GM18858 (cell line): ENCODE results near the gene BCAS1.

Source experiments
- ATAC-seq: cut with Tn5 transposase; IDR thresholded peaks from one replicate; pipeline ENCODE4 v1.9.1; 2021; ENCODE audit not compliant: unreplicated experiment

Gene BCAS1

DNA sequence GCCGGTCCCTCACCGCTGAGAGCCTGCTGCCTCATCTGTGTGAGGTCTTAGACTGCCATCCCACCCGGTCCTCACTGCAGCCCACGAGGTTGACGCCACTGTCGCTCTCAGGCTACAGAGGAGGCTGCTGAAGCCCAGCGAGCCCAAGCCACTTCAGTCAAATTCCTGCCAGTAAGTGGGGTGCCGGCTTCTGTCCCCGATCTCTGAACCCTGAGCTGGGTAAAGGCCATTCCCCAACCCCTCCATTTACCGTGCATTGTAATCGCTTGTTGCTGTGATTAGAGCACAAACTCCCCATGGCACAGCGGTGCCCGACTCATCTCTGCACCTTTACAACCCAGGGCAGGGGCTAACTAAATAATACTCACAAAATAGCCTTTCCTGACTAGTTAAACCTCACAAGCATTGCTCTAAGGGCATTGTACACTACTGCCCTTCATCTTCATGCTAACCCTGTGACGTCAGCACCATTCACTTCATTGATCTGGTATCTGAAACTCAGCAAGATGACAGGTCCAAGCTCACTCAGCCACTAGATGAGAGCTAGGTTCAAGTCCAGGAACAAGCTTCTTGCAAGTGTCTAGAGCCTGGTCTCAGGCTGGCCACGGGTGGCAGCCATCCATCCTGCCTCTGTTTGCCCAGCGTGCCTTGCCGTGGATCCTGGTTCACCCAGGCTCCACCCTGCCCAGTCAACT lies 122.7 kb downstream of the BCAS1 start:
- ATAC-seq = no peak

DNA sequence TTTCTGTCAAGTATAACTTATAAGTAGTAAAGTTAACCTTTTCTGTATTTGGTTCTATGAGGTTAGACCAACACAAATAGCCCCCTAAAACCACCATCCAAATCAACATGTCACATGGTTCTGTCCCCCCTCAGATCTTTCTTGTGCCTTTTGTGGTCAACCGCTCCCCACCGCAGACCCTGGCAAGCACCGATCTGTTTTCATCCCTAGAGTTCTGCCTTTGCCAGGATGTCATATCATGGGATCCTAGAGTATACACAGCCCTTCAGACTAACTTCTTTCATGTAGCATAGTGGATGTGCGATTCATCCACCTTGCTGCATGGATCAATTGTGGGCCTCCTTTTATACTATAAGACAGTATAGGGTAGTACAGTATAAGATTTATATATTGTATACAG lies 124.3 kb downstream of the BCAS1 start:
- ATAC-seq = no peak

DNA sequence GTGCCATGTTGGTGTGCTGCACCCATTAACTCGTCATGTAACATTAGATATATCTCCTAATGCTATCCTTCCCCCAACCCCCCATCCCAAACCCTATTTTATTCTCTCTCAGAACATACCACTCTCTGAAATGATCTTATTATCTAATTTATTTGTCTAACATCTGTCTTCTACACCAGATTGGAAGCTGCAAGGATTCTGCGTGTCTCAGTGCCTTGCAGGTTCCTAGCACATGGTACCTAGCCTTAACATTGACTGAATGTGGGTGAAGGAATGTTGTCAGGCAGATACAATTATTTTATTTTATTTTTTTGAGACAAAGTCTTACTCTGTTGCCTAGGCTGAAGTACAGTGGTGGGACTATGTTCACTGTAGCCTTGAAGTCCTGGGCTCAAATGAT lies 124.9 kb downstream of the BCAS1 start:
- no peak for ATAC-seq

DNA sequence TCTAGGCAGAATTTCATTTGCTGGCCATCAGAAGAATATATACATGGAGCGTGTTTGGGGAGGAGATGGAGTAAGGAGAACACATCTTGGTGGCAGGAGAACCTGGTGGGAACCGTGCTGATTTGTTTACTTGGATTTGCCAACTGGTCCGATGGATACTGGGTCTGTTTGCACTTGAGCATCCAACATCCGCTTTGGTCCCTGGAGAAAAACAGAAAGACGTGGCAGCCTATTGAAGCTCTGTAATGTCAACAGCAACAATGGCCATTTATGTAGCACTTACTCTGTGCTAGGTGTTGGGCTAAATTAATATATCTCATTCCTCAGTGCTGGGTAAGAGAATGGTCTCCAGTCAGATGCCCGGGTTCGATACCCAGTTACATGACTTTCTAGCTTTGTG lies 125.6 kb downstream of the BCAS1 start:
- ATAC-seq = no peak

DNA sequence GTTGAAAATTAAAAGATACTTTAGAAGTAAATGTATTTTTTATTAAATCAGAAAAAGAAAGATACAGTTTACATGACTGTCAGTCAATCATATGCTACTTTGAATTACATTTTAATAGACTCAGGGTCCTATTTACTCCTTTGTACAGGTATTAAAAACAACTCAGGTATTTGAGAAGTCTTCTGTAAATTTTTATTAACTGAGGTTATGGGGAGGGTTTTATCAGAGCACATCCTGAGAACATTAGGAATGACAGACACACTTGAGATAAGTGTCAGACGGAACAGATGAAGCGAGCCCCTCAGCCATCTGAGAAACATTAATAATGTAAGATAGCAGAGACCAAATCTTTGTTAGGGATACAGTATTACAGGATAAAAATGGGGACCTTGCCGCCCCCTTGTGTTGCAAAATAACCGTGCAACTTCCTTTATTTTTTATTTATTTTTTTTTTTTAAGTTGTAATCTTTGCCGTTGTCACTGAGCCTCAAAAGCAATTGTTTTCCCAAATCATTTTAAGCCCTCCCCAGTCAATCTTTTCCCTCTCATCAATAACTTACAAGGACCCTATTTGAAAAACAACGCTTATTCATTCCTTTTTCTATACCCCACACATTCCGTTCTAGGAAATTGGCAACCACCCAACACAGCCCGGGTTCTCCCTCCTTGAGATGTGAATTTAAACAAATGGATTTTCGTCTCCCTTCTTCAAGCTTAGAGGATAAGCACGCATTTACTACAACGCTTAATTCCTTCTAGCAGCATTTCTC lies 126.7 kb downstream of the BCAS1 start:
- no peak for ATAC-seq

DNA sequence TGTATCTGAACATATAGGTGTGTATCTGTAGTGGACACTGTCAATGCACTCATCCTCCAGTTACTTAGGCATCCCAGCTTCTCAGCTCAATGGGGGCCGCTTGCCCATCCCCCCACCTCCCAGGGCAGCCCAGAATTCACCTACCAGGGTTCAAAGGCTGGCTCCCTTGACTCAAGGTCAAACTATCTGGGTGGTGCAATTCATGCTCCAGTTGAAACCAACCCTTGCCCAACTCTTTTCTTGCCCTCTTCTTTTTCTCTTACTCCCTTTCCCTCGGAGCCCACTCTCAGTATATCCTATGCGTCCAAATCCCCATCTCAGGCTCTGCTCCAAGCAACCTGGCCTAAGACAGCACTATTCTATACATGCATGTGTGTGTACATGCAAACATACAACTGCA lies 127.4 kb downstream of the BCAS1 start:
- no peak for ATAC-seq

DNA sequence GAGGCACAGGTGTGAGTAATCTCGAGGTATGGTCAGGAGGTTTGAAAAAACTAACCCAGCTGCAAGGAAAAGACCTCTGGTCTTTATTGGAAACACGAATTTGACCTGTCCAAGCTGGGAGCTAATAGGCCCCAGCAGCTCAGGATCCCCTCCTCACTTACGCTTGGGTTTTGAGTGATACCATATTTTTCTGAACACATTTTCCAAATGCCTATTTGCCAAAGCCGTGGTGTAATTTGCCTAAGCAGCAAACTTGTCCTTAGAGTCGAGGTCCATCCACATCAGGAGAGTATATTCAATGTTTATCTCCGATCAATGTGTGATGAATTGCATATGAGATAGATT lies 128.0 kb downstream of the BCAS1 start:
- no peak for ATAC-seq

DNA sequence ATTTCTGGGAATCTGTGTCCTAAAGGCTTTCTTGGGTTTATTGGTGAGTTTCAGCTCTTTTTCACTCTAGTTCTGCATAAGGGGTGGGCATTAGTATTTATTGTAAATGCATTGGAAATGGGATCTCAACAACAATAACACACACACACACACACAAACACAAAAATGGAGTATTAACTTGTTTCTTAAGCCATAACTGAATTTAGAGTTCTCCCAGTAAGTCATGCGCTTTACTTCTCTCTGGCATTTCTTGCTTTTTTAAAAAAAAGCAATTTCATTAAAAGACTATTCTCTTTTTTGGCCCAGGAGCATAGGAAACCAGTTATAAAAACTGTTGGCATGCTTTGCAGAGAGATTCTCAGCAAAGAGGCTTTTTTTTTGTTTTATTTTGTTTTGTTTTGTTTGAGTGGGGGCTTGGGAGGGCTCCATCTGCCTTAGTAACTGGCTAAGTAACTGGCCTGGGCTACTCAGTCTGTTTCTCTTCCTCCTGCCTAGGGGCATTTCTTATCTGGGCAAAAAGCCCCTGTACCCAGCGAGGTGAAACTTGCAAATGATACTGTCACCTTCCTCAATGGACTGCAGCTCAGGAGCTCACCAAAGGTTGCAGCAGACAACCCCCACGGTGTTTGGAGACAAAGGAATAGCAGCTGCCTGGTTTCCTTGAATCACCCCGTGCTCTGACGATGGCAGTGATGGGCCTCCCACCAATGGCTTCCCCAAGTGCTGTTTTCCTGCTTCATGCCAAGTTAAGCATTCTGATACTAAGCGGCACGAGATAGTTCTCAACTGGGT lies 128.5 kb downstream of the BCAS1 start:
- no peak for ATAC-seq

DNA sequence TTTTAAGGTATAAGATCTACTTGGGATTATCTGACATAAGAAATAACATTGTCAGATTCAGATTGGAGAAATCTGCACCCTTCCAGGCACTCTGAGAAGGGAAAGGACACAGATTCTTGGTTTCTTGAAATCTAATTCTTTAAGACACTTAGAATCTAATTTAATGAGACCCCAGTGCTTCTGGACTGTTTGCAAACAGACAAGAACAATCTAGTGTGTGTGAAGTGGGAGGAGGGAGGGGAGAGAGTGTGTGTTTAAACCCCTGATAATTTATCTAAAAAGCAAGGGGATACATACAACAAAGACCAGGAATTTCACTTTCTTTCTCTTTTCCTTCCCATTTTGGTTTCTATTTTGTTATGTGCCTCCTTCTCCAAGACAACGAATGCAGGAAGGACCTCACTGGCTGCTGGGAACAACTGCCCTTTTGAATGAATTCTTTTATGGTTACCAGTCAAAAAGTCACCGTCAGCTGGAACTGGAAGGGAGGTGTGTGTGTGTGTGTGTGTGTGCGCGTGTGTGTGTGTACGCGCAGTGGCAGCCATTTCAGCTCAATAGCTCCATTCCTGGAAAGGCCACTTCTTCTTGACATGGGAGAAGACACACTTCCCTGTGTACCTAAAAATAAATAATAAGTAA lies 129.4 kb downstream of the BCAS1 start:
- ATAC-seq = no peak

DNA sequence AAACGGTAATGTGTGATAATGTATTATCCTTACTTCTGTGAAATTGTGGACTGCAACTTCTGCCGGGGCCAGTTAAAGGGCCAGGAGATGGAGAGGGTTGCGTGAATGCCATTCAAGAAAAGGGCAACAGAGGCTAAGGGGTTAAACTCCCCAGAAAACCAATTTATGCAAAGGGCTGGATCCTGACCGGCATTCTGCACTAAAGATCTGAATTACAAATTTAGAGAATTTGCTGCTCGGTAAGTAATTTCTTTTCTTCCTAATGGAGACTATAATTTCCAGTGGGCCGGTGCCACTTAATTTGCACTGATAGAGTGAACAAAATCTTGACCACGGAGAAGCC lies 130.1 kb downstream of the BCAS1 start:
- ATAC-seq = no peak

DNA sequence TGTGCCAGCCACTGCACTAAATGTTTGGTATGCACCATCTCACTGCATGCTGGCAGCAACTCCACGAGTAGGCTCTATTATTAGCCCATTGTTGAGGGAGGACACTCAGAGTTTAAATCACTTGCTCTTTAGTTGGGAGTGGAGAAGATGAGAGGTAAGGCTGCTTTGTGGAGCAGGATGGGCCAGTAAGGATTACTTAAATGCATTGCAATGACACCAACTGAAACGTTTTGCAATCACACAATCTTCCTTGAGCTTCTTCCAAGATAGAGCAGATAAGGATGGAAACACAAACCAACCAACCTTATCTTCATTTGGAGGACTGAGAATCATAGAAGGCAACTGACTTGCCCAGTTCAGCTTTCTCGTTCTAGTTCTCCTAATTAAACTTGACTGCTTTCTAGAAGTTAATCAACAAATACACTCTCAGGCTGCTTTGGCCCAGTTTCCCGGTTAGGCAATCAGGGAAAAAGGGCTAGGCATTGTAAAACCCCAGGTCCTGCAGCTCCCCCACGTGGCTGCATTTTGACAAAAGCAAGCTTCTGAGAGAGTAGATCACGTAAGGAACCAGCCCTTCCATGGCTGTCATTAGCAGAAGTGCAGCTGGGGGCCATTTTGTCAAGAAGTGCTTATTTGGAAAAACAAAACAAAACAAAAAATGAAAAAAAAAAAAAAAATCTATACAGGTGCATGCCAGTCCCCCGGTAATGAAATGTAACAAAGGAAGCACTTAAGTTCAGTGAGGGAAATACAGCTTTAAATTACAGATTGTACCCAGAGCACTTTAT lies 130.6 kb downstream of the BCAS1 start:
- ATAC-seq = peak; percentile 45

DNA sequence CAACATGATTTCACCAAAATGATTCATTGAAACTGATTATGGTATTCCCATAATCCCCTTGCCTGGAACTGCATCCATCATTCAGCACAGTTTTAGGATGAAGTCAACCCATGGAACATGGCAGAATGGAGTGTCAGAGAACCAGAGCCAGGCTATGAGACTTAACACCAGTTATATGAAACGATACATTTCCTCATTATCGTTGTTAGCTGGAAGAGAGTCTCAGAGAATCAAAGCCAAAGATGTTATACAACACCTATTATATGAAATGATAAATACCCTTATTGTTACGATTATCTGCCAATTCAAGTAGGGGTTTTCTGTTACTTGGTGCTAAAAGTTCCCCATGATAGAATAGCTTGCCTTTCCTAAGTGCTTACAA lies 131.2 kb downstream of the BCAS1 start:
- ATAC-seq = no peak

DNA sequence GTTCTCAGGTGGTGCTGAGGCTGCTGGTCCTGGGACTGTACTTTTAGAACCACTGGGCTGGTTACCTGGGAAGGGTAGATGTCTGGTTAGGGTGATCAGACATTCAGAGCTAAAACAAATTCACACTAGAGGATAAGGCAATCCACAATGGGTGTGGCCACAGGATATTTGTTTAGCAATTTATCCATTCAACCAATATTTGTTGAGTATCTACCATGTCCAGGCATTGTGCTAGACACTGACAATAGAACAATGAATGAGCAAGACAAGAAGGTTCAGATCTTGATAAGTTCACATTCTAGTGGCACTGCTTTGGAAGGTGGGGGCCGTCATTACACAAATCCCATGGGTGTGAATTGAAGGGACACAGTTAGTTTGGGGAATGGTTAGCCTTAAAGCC lies 131.7 kb downstream of the BCAS1 start:
- ATAC-seq = no peak

DNA sequence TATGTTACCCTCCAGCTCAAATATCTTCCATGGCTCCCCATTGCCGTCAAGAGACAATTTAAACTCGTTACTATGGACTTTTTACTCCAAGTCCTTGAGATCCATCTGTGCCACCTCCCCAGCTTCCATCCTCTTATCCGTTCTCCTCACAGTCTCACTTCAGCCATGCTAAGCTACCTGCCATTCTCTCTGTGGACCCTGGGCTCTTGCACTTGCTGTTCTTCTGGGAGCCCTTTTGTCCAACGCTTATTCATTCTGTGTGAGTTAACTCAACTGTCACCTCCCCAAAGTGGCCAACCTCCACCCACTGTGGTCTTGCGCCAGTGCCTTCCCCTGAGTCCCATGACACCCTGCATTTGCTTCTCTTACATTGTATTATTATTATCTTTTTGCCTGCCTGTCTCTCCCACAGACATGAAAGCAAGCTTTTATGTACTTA lies 132.4 kb downstream of the BCAS1 start:
- no peak for ATAC-seq

DNA sequence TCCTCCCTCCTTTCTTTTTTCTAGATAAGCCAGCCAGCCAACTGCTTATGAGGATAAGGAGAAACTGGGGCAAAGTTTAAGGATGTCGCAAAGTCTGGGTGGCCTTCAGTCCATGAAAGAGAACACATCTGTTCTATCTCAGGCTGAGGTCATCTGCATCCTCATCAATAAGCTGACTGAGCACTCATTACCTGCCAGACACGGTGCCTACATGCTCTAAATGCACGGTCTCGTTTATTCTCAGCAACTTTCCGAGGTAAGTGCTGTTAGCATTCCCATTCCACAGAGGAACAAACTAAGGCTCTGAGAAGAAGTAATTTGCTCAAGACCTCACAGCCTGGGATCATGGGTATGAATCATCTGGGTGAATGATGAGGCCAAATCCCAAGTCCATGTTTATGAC lies 133.1 kb downstream of the BCAS1 start:
- no peak for ATAC-seq

DNA sequence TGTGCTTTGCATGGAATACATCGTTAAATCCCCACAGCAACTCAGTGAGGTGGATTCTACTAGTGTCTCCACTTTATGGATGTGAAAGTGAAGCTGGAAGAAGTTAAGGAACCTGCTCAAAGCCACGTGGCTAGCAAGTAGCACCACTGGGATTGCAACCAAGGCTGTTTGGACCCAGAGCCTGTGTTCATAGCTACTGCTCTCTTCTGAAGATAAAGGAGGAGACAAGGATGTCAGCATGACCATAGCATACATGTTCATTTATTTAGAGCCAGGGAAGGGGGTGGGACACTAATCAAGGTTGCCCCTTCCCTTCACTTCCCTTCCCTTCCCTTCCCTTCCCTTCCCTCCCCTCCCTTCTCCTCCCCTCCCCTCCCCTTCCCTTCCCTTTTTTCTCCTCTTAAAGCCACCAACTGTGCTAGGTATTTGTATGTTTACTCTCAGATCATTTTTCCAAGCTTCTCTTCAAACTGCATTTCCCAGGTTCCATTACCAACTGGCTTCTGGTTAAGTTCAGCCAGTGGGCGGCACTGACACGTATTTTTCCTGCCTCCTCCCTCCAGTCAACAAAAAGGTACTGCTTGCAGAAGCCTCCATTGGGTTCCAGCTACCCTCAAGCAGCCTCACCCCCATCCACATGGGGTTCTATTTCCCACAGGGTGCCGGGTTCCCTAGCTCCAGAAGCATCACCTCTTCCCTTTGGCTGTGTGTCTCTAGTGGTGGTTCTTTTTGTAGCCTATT lies 134.9 kb downstream of the BCAS1 start:
- no peak for ATAC-seq

DNA sequence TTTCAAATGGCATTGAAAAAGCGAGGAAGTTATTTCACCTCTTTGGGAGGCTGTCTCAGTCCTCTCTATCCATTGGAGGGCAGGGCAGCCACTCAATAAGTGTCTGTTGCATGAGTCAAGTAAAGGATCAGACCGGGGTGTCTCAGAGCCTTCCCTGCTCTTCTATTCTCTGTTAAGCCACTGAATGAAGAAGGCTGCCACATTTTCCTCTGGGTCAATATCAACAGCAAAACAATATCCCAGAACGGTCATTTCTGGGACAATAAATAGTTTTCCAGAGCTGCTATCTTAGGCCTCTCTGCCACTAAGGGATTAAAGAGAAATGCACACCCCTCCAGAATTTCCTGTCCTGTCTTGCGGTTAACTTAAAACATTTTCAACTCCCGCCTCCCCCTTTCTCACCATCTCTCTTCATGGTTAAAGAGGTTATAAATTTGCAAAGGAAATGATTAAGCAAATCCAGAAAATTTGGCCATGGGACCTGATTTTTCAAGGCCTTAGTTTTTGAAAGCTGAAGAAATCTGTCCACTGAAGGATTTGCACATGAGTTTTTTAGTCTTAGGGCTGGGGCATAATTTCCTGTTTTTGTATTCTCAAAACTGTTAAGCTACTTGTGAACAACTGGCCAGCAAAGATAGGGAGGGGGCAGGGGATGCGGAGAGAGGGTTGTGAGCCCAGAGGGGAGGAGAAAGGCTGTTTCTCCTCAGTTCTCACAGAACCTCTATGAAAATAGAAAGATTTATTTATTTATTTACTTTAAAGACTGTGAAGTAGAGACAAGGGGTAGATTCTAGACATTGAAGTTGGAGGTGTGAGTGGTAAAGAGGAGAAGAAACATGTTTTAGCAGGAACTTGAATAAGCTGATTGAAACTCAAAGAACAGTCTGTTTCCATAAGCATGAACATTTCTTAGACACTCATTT lies 135.7 kb downstream of the BCAS1 start:
- ATAC-seq = peak; percentile 31

DNA sequence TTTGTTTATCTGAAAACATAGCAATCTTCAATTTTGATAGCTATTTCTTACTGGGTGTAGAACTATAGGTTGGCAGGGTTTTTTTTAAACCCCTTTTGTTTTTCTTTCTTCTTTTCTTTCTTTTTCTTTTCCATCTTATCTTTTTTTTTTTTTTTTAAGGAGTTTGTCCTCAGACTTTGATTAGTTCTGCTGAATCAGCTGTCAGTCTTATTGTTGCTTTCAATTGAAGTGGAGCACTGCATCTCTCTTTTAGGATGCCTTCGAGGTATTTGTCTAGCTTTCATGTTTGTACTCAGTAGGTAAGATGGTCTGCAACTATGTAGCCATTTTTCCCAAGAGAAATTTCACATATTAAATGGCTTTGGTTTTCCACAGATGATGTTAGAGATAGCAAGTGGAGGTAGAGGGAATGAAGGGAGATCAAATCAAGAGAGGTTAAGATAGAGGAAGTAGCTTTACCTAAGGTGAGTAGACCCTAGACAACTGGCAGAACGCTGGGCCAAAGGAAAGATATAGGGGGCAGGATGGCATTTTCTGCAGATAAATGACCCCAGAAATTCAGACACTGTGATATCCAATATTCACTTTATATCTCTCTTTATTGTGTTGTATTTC lies 137.1 kb downstream of the BCAS1 start:
- no peak for ATAC-seq
